Posterior vena cava (tissue), 2 donors: ENCODE measurements around the gene FNDC3A. TPM values are rescaled to one million over a fixed set of nuclear protein-coding genes. Genes with fewer than 3 reads are reported as not detected.
"Not testable (repeated sequence)": the region's sequence is repeated elsewhere in the genome, so short reads cannot be mapped to it uniquely, and the experiment has no call there.

Experiments used
- DNase-seq: peaks from one replicate; pipeline ENCODE4 v3.0.0-alpha.2; 2020; ENCODE audit warnings: low spot score
- intact Hi-C, 2 donors: fragments of 100-400 bp; cut with DNase I; formaldehyde crosslinking; loops; one replicate each; pipeline versions ENCODE4 v1.14.1 to v1.14.2; 2022 to 2023
- total RNA-seq, 2 donors: library from RNA; stranded (reverse); fragmentation: NEBNext Ultra II Directional; extraction: Animal tissue kit (Norgen Biotek cat#: 25700); gene quantifications; one replicate each; pipeline ENCODE4 v1.2.1, GENCODE V29; 2021
- donor health status: DM: yes; HTN: yes; CAD: no.
- donor health status: DM: yes; HTN: yes; CAD: no.

FNDC3A gene
- total RNA-seq, 2 donors from 2014 or later: 49.0 to 52.1 TPM

DNA sequence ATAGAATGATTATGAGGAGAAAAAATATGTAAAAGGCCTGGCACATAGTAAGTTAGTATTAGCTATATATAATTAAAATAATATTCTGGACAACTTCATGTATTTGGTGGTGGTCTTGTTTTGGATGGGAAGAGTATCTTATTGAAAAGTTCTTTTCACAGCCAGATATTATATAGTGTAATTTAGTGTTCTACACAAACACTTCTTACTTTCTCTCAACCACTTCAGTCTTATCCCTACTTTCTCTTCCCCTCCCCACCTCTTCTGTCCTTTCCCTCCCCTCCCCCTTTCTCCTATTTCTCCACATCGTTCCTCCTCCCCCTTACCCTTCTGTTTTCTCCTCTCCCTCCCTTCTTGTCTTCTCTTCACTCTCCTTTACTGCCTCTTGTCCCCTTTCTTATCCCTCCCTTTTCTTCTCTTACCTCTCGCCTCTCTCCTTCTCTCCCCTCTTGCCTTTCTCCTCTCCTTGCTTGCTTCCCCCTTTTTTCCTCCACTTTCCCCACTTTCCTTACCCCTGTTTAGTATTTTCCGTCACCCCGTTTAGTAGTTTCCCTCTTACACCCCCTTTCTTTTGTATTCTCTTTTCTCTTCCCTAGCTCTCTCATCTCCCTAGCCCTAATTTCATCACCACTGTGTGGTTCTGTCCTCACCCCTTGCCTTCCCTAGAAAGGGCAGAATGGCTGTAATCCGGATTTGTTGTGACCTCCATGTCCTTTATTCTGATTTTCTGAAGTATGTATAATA lies 137.2 kb downstream of the FNDC3A start:
- DNase-seq: no peak
- intact Hi-C loops: no loop called here

DNA sequence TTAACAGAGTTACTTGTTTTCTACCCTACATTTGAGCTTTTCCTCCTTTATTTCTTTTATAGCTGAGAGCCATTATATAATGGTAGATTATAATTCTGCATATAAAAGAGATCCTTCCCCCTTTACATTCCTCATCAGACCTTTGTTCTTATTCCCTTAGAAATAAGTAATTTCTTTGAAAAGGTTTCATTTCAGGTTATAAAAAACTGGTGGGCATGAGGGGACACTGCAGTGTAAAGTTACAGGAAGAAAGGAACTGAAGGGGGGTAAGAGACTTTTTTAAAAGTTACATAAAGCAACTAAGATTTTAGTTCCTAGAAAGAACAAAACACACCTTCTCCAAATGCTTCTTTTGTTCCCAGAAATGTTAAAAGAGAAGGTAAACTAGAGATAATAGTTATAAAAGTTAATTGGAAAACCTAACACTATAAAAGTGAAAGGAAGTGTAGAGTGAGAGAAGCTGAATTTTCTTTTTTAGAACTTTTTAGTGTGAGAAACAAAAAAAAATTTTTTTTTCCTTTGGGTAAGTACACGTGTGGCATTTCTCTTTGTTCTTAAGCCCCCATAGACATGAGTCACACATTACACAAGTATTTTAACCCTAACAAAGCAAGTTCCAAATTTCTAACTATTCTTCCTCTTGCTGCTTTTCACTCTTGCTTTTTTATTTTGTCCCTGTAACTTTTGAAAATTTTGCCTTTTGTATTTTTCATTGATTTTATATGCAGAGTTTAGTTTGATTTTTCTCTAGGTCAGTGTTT lies 138.0 kb downstream of the FNDC3A start:
- no peak for DNase-seq
- intact Hi-C loops: no loop called here

DNA sequence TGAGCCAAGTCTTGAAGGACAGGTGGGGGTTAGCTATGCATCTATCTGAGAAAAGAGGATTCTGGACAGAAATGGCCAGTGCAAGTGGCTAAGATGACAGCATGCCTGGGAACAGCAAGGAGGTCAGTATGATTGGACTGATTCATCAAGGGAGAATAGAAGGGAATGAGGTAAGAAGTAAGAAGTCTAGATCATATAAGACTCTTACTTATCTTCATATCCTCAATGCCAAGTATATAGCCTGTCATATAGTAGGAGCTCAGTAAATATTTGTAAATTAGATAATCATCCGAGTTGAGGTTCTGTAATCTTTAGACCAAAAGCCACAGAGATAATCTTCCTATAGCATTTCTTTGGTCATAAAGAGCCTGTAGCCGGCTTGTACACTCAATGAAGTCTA lies 141.2 kb downstream of the FNDC3A start:
- intact Hi-C loops: no loop called here
- no peak for DNase-seq

DNA sequence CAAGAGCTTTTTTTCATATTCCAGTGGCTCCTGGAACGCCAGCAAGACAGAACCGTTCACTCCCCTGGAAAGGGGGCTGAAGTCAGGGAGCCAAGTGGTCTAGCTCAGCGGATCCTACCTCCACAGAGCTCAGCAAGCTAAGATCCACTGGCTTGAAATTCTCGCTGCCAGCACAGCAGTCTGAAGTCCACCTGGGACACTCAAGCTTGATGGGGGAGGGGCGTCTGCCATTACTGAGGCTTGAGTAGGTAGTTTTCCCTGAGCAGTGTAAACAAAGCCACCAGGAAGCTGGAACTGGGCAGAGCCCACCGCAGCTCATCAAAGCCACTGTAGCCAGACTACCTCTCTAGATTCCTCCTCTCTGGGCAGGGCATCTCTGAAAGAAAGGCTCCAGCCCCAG lies 142.7 kb downstream of the FNDC3A start:
- intact Hi-C loops, DNase-seq: not testable (repeated sequence)

DNA sequence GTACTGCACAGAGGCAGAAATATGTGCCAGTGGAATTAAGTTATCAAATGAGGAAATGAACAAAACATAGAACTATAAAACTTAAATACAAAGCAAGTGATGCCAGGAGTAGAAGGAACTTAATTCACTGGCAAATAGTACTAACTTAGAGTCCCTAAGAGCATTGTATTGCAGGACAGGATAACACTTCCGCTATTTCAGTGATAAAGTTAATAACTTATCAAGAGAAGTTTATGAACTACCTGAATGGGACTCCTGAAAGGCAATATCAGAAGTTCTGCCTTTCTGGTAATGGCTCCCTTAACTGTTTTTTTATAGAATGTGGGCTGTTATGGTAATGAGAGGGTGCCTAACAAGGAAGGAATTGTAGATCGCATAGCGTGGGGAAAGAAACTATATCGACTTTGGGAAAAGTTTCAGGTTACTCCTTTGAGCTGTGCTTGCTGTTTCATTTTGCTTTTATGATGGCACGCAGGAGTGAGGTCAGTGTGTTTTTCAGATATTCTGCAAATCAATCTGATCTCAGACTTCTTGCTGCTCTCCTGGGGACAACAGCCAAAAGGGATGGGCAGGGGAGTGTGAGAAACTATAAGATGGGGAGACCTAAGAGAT lies 149.1 kb downstream of the FNDC3A start:
- DNase-seq: no peak
- intact Hi-C loops: no loop called here

DNA sequence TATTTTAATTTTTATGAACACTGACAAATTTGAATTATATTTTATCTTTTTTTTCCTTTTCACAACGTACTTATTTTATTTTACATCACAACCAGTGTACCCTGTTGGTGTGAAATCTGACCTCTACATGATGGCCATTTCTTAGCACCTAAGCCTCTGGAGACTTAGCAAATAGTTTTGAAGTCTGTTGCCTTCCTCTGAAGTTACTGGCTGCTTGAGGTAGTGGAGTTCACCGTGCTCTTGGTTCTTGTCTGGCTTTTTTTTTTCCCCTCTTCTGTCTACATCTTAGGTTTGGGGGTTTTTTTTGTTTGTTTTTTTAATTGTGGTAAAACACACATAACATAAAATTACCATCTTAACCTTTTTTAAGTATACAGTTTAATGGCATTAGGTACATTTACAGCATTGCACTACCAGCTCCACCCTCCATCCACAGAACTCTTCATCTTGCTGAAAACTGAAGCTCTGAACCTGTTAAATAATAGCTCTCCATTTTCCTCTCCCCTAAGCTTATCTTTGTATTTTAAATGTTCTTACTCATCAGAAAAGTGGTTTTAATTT lies 150.3 kb downstream of the FNDC3A start:
- intact Hi-C loops: no loop called here
- DNase-seq: no peak

DNA sequence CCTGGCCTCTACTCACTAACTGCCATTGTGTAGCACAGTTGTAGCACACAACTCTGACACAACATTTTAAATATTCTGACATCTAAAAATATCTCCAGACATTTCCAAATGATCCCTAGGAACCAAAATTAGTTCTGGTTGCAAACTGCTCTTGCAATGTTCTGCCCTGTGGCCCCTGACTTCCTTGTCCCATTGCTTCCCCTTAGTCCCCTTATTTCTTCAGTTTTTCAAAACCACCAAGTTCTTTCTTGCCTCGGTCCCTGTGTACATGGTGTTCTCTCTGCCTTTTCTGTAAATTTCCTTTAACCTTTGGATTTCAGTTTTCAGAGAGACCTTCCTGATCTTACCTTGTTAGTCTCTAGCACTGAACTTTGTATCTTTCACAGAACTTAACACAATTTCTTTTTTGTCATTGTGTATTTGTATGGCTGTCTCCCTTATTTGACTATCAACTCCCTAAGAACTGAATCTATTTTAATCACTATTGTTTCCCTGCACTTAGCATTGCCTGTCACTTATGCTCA lies 156.8 kb downstream of the FNDC3A start:
- intact Hi-C loops: no loop called here

DNA sequence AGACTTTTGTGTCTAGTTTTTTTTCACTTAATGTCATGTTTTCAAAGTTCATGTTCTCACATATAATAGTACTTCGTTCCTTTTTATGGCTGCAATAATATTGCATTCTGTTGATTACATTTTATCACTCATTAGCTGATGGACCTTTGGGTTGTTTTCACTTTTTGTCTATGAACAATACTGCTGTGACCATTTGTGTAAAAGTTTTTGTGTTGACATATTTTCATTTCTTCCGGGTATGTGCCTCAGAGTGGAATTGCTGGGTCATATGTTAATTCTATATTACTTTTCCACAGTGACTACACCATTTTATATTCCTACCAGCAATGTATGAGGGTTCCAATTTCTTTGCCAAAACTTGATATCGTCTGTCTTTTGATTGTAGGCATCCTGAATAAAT lies 158.6 kb downstream of the FNDC3A start:
- DNase-seq: no peak

More for the DNA sequence above, 156.8 kb downstream of the FNDC3A start:
- no peak for DNase-seq

DNA sequence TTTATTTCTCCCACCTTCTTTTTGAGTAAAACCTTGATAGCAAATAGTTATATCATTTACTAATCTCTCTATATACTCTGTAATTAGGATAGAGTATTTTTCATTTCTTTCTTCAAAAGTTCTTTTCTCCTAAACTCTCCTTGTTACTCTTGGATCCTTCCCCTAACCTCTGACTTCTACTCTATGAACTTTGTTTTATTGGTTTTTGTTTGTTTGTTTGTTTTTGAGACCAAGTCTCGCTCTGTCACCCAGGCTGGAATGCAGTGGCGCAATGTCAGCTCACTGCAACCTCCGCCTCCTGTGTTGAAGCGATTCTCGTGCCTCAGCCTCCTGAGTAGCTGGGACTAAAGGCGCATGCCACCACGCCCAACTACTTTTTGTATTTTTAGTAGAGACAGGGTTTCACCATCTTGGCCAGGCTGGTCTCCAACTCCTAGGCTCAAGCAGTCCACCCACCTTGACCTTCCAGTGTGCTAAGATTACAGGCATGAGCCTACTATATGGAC lies 161.5 kb downstream of the FNDC3A start:
- DNase-seq, intact Hi-C loops: not testable (repeated sequence)

More for the DNA sequence above, 158.6 kb downstream of the FNDC3A start:
- intact Hi-C loops: no loop called here

DNA sequence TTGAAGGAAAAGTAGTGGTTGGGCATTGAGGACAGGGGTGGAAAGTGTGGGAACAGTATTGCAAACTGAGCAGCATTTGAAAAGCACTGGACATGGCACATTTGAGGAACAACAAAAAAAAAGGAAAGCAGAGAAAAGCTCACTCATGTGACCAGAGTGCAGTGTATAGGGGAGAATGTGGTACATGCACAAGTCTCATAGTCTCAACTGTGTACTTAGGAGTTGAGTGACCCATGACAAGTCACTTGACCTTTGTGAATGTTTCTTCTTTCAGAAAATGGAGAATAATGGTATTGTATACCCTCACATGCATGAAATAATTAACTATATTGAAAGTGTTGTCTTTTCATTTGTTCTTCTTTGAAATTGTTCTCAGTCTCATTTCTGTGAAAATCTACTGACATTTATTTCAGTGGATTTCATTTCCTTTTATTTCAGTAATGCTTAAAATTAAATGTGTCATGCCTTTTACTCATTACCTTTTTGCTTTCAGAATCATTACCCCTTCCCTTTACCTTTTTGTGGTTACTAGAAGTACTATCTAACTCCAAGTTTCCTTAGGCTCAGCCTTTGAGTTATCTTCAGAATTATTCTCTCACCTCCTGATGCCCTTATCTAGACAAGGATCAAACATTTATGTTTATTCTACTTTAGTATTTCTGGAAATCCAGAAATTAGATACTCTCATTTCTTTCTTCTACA lies 165.3 kb downstream of the FNDC3A start:
- intact Hi-C loops: no loop called here
- DNase-seq: no peak

DNA sequence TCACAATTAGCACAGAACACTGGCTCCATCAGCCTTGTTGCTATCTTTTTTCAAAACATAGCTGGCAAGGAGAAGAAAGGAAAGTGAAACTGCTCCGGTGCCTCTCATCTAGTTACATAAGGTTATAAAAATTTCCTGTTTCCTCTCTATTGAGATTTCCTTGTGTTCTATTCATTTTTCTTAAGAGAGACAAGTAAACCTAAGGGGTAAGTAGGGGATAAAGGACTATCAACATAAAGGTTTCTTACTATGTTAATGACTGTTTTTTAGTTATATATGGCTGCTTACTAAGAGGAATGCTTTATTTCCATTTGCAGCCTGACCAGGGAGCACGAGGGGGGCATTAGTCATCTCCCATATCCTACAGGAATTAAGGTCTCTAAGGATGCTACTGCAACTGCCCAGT lies 171.2 kb downstream of the FNDC3A start:
- no peak for DNase-seq
- intact Hi-C loops: no loop called here

DNA sequence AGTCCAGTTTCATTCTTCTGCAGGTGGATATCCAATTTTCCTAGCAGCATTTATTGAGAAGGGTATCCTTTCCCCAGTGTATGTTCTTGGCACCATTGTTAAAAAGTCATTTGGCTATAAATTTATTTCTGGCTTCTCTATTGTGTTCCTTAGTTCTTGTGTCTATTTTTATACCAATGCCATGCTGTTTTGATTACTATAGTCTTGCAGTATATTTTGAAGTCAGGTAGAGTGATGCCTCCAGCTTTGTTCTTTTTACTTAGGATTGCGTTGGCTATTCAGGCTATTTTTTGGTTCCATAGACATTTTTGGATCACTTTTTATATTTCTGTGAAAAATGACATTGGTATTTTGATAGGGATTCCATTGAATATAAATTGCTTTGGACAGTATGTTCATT lies 172.7 kb downstream of the FNDC3A start:
- intact Hi-C loops: no loop called here

DNA sequence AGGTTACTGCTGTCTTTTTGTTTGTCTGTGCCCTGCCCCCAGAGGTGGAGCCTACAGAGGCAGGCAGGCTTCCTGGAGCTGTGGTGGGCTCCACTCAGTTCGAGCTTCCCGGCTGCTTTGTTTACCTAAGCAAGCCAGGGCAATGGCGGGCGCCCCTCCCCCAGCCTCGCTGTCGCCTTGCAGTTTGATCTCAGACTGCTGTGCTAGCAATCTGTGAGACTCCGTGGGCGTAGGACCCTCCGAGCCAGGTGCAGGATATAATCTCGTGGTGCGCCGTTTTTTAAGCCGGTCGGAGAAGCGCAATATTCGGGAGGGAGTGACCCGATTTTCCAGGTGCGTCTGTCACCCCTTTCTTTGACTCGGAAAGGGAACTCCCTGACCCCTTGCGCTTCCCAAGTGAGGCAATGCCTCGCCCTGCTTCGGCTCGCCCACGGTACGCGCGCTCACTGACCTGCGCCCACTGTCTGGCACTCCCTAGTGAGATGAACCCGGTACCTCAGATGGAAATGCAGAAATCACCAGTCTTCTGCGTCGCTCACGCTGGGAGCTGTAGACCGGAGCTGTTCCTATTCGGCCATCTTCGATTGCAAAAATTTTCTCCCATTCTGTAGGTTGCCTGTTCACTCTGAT lies 182.4 kb downstream of the FNDC3A start:
- intact Hi-C loops: not testable (repeated sequence)

More for the DNA sequence above, 172.7 kb downstream of the FNDC3A start:
- DNase-seq: no peak

DNA sequence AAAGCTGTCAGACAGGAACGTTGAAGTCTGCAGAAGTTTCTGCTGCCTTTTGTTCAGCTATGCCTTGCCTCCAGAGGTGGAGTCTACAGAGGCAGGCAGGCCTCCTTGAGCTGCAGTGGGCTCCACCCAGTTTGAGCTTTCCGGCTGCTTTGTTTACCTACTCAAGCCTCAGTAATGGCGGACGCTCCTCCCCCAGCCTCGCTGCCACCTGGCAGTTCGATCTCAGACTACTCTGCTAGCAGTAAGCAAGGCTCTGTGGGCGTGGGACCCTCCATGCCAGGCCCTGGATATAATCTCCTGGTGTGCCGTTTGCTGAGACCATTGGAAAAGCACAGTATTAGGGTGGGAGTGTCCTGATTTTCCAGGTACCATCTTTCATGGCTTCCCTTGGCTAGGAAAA lies 187.4 kb downstream of the FNDC3A start:
- intact Hi-C loops, DNase-seq: not testable (repeated sequence)

More for the DNA sequence above, 182.4 kb downstream of the FNDC3A start:
- DNase-seq: not testable (repeated sequence)

DNA sequence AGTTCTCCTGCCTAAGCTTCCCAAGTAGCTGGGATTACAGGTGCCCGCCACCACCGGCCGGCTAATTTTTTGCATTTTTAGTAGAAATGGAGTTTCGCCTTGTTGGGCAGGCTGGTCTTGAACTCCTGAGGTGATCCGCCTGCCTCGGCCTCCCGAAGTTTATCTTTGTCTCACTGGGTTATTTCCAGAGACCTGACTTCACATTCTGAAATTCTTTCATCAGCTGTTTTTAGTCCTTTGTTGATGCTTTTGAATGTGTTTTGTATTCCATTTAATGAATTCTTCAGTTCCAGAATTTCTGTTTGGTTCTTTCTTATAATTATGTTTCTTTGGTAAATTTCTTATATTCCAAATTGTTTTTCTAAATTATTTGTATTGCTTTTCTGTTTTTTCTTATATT lies 189.0 kb downstream of the FNDC3A start:
- intact Hi-C loops: no loop called here
- no peak for DNase-seq

DNA sequence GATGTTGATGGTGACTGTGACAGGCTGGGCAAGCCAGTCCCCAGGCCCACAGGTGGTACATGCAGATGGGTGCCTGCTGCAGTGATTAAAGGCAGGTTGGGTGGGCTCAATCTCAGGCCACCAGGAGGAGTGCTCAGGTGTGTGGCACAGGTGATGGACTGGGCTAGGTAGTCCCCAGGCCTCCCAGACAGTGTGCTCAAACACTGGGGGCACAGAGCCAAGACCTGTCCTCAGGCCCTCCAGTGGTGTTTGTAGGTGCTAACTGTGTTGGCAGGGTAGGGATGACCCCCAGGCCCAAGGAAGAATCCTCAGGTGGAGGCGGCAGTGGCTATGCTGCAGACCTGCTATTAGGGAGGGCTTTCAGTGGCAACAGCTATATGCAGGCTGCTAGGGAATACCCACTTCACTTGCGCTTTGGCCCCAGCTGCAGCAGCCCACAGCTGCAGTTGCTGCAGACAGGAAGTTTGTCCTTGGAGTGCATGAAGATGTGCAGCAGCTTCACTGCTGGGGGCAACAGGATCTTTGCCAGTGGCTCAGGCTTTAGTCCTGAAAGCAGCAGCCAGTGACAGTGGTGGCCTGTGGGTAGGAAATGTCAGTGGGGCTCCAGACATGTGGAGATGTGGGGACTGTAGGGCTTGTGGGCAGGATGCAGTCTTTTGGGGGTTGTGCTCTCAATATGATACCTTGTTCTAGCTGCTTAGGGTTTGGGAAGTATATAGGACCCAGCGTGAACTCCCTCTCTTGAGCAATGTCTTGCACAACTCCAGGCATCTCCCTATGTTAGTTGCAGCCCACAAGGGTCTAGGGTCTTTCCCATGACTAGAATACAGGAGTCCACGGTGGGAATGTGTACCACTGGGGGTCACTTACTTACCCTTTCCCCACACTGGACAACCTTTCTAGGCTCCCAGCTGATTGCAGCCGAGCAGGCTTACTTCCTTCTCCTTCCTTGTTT lies 190.4 kb downstream of the FNDC3A start:
- DNase-seq: peak; percentile 64
- intact Hi-C loops: no loop called here

DNA sequence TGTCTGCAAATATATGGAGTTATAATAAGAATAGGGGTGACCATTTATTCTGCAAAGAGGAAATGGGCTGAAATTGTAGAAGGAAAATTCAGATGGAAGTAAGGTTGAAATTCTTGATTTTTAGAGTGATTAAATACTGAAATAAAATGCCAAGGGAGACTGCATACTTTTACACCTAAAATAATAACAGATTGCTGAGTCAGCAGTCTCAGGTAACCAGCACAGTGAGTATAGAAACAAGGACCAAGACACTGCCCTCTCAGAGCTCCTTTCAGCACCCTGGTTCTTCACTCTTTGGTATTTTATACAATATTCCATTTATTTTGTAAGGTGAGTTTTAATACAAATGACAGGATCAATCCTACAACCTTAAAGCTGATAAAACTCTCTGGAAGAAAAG lies 195.6 kb downstream of the FNDC3A start:
- no peak for DNase-seq
- intact Hi-C loops: no loop called here
